H54 (cell line): Measurements from ENCODE around the gene DSCAM.
"Not testable (repeated sequence)": the region's sequence is repeated elsewhere in the genome, so short reads cannot be mapped to it uniquely, and the experiment has no call there.

Experiments
- DNase-seq: peaks from one replicate; pipeline ENCODE4 v3.0.0; 2011; ENCODE audit warnings: low spot score, mixed read lengths; ENCODE audit not compliant: insufficient read length
- FAIRE-seq: peaks from 3 replicates; lab custom pipeline; 2011; peaks lifted over from hg19 to GRCh38; lab: Jason Lieb, UNC
- POLR2A ChIP-seq: IDR thresholded peaks from 2 replicates; pipeline ENCODE4 v1.6.1; 2011; ENCODE audit warnings: low read depth, mild to moderate bottlenecking, low read length

The DSCAM gene

GRCh38 chr21:40282912-40283886 is 563.8 kb downstream of the DSCAM start:
- FAIRE-seq (no peak), DNase-seq (no peak)
- TF ChIP-seq POLR2A: no peak

- FAIRE-seq (no peak), DNase-seq (no peak)
- TF ChIP-seq POLR2A: no peak
These were observed 568.6 kb downstream of the DSCAM start for GRCh38 chr21:40278345-40278744.

GRCh38 chr21:40276001-40276400 is 571.0 kb downstream of the DSCAM start:
- no peak for DNase-seq
- TF ChIP-seq POLR2A: no peak
- FAIRE-seq: no peak

- FAIRE-seq: no peak
- DNase-seq: no peak
- no peak for TF ChIP-seq POLR2A
These were observed 574.9 kb downstream of the DSCAM start for GRCh38 chr21:40272037-40272436.

GRCh38 chr21:40271164-40271563 is 575.8 kb downstream of the DSCAM start:
- no peak for FAIRE-seq
- no peak for DNase-seq
- TF ChIP-seq POLR2A: no peak

GRCh38 chr21:40270047-40270446 is 576.9 kb downstream of the DSCAM start:
- DNase-seq: no peak
- TF ChIP-seq POLR2A: no peak
- FAIRE-seq: no peak

GRCh38 chr21:40269239-40269638 is 577.7 kb downstream of the DSCAM start:
- TF ChIP-seq POLR2A: no peak
- no peak for FAIRE-seq
- DNase-seq: no peak

- FAIRE-seq, DNase-seq: not testable (repeated sequence)
These were observed 588.5 kb downstream of the DSCAM start for GRCh38 chr21:40258456-40258855.

GRCh38 chr21:40257342-40257741 is 589.6 kb downstream of the DSCAM start:
- no peak for TF ChIP-seq POLR2A
- DNase-seq: no peak
- no peak for FAIRE-seq

- FAIRE-seq (no peak), DNase-seq (no peak)
- TF ChIP-seq POLR2A: no peak
These were observed 591.2 kb downstream of the DSCAM start for GRCh38 chr21:40255518-40256444.

GRCh38 chr21:40254540-40255465 is 592.2 kb downstream of the DSCAM start:
- no peak for TF ChIP-seq POLR2A
- DNase-seq (no peak), FAIRE-seq (no peak)

- no peak for FAIRE-seq
These were observed 593.8 kb downstream of the DSCAM start for GRCh38 chr21:40253112-40253511.

More at GRCh38 chr21:40253112-40253511, 593.8 kb downstream of the DSCAM start:
- TF ChIP-seq POLR2A: no peak
- DNase-seq: no peak
